Measurements from ENCODE around the gene PAH.

PAH gene

DNA sequence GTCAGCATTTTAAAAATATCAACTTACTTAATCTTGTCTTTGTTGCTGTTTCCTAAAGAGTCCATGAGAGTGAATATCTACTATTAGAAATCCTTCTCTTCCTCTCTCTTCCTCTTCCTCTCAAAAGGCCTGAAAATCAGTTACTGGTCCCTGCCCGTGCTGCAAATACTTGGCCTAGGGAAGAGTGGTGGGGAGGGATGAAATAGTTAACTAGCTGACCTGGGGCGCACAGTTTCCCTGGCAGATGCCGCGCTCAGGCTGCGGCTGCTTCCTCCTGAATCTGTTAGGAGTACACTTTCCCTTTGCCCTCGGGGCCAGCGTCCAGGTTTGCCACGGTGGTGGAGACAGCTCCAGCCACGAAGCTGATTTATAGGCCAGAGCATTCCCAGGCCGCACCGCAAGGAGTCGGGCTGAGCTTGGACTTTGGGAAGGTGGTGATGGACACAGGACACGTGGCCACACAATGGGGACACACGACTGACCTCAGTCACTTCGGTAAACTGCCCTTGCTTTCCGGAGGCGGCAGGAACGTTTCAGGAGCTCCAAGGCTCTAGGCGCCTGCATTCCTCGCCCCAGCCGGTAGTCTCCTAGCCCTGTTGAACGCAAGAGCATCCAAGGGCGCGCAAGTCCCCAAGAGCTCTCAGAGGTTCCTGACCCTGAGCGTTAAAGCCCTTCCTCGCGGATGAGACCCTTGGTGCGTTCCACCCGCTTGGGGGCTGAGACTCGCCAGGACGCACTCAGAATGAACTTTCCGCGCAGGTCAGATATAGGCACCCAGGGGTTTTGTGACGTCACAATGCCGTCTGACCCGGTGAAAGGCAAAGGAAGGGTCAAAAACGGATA lies 33.3 kb upstream of the PAH start:
- no peak for DNase-seq (ENCODE audit: low spot score)

- peak; percentile 50 for DNase-seq (ENCODE audit: low spot score)
Measured at GRCh38 chr12:102948941-102949352, 31.9 kb upstream of the PAH start.

DNA sequence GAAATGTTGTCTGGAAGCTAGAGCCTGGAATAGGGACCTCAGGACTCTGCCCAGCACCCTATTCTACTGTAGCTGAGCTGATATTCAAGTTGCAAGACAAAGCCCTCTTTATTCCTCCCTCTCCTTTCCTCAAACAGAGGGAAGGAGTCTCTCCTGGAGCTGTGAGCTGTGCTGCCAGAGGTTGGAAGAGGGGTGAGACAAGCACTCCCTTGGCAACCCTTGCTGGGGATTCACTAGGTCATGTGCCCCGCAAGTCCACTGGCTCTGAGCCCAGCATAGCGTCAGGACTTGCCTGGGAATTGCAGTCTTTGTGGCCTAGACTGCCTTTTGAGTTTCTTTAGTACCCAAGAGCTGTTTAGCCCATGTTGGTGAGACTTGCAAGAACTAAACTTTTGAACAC lies 29.0 kb upstream of the PAH start:
- no peak for DNase-seq (ENCODE audit: low spot score)

- DNase-seq (ENCODE audit: low spot score): no peak
Measured at GRCh38 chr12:102939670-102940222, 22.7 kb upstream of the PAH start.

GRCh38 chr12:102939059-102939458 lies 22.0 kb upstream of the PAH start:
- no peak for DNase-seq (ENCODE audit: low spot score)

DNA sequence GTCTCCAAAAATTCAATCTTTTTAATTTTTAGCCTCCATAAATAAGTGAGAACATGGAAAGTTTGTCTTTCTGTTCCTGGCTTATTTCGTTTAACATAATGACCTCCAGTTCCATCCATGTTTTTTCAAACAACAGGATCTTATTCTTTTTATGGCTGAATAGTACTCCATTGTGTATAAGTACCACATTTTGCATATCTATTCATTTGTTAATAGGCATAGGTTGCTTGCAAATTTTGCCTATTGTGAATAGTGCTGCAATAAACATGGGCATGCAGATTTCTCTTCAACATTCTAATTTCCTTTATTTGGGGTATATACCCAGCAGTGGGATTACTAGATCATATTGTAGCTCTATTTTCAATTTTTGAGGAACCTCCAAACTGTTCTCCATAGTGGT lies 16.1 kb upstream of the PAH start:
- no peak for DNase-seq (ENCODE audit: low spot score)

- no peak for DNase-seq (ENCODE audit: low spot score)
Measured at GRCh38 chr12:102927220-102927619, 10.2 kb upstream of the PAH start.

- no peak for DNase-seq (ENCODE audit: low spot score)
Measured at GRCh38 chr12:102921240-102921639, 4.2 kb upstream of the PAH start.

GRCh38 chr12:102920271-102920670 lies 3.2 kb upstream of the PAH start:
- DNase-seq (ENCODE audit: low spot score): no peak

- DNase-seq (ENCODE audit: low spot score): no peak
Measured at GRCh38 chr12:102918840-102919239, 1.8 kb upstream of the PAH start.

GRCh38 chr12:102916252-102917025 lies 605 bp downstream of the PAH start:
- no peak for DNase-seq (ENCODE audit: low spot score)

GRCh38 chr12:102913453-102914226 lies 3.4 kb downstream of the PAH start:
- DNase-seq (ENCODE audit: low spot score): no peak

DNA sequence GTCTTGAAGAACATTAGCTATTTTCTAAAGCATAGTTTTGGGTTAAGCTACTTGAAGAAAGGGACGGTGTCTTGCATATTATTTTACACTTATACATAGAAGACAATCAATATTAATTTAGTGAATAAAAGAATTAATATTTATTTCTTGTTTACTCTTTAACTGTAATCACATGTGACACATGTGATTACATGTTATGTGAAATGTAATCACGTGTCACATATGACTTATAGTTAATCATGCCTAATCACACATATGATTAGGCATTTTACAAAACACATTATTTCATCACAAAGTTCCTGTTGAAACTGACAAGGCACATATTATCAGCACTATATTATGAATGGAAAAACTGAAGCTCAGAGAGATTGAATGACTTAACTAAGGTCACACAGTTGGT lies 4.8 kb downstream of the PAH start:
- no peak for DNase-seq (ENCODE audit: low spot score)

- DNase-seq (ENCODE audit: low spot score): no peak
Measured at GRCh38 chr12:102911320-102911719, 5.7 kb downstream of the PAH start.

DNA sequence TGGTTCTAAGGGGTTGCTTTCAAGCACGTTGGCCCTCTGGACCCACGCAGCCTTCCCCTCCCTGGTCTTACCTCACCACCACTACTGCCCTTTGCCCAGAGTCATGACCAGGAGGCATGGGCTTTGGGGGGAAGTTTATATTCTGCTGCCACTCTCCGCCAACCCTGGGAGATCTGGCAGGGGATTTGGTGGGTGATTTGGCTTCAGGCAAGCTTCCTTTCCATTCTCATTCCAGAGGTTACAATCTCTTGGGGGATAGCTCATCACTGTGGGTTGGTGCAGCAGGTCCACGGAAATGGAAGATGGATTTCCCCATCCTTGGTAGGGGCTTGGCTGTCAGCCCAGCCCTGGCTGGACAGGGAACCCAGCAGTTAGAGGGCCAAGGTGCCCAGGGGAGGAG lies 6.3 kb downstream of the PAH start:
- no peak for DNase-seq (ENCODE audit: low spot score)

DNA sequence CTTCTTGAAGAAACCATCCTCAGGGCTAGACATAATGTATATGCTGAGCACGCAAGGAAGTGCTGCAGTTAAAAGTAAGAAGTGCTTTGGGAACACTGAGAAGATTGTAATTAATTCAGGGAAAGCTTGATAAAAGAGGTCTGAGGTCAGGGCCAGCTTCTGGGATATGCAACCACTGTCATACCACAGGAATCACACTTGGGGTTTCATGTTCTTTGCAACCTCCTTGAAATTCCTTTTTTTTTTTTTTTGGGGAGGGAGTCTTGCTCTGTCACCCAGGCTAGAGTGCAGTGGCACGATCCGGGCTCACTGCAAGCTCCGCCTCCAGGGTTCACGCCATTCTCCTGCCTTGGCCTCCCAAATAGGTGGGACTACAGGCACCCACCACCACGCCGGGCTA lies 6.9 kb downstream of the PAH start:
- no peak for DNase-seq (ENCODE audit: low spot score)

GRCh38 chr12:102907918-102908317 lies 9.1 kb downstream of the PAH start:
- DNase-seq (ENCODE audit: low spot score): no peak

- DNase-seq (ENCODE audit: low spot score): no peak
Measured at GRCh38 chr12:102905229-102905628, 11.8 kb downstream of the PAH start.

DNA sequence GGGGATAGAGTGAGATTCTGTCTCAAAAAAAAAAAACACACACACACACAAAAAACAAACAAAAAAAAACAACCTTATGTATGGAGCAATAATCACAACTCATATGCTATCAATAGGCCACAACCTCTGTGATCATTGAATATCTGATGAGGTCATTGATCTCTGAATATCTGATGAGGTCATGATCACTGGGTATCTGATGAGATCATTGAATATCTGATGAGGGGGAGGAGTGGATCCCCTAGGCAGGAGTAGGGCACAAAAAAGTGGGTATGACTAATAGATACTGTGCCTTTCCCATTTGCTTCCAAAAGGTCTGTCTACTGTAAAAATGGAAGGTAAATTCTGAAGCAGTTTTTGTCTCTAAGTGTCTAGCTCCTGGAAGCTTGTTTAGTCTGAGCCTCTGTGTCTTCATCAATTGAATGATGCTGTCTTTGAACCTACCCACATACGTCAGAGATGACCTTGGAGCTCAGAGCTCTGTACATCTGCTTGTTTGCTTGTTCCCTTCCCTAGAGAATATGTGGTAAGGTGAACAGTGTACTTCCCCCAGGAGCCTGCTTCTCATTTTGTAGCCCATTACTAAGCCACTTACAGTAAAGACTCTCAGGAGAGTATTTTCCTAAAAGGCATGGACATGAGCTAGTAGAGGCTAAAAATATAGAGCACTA lies 13.6 kb downstream of the PAH start:
- no peak for DNase-seq (ENCODE audit: low spot score)

DNA sequence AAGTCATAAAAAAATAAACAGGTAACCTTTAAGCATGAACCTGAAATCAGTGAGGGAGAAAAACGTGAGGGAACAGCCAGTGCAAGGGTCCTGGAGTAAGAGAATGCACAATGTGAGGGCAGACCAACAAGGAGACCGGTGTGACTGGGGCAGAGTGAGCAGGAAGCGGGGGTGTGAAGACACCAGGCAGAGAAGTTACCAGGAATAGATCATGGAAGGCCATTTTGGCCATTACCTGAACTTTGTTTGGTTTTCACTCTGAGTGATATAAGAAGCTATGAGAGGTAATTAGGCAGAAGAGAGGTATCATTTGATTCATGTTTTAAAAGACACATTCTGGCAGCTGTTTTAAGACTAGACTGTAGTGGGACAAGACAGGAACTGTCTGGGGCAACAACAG lies 15.0 kb downstream of the PAH start:
- no peak for DNase-seq (ENCODE audit: low spot score)

DNA sequence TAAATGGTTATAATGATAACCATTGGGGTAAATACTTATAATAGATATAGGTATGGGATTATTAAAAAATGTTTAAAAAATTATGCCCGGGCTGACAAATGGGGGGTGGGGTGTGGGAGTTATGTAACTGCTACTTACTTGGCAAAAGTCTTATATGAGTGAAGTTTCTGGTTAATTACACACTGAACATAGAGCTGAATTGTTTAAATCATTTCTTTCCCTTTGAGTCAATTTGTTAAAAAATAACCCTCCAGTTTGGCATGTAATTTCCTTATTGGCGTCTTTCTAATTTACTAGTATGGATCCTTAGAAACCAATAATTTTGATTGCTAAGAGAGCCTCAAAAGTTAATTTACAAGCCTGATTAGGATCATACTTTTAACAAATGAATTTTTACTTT lies 16.7 kb downstream of the PAH start:
- DNase-seq (ENCODE audit: low spot score): no peak

DNA sequence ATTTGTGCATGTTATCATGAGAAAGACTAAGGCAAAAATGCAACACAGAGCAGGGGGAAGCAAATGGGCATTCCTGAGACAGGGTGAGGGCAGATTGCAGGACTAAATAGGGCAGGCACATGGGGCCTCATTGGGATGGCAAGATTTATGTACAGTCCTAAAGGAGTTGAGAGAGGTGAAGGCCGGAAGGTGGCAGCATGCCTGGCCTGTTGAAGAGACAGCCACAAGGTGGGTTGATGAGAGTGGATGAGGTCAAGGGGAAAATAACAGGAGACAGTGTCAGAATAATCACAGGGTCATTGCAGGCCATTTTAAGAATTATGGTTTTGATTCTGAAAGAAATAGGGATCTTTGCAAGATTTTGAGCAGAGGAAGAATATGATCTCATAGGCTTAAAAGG lies 21.0 kb downstream of the PAH start:
- no peak for DNase-seq (ENCODE audit: low spot score)

All from CD4-positive, alpha-beta T cell treated with Interleukin-15 for 4 hours (primary cell).